ENCODE data around the gene CBX4. TPM values are rescaled to one million over a fixed set of nuclear protein-coding genes. Genes with fewer than 3 reads are reported as not detected.

Gene CBX4
- total and polyA plus RNA-seq, 2 of the 13 experiments (the other 11 are each of a cell fraction or from before 2014, with no cell fraction given), result 25.8 to 50.8 TPM

DNA sequence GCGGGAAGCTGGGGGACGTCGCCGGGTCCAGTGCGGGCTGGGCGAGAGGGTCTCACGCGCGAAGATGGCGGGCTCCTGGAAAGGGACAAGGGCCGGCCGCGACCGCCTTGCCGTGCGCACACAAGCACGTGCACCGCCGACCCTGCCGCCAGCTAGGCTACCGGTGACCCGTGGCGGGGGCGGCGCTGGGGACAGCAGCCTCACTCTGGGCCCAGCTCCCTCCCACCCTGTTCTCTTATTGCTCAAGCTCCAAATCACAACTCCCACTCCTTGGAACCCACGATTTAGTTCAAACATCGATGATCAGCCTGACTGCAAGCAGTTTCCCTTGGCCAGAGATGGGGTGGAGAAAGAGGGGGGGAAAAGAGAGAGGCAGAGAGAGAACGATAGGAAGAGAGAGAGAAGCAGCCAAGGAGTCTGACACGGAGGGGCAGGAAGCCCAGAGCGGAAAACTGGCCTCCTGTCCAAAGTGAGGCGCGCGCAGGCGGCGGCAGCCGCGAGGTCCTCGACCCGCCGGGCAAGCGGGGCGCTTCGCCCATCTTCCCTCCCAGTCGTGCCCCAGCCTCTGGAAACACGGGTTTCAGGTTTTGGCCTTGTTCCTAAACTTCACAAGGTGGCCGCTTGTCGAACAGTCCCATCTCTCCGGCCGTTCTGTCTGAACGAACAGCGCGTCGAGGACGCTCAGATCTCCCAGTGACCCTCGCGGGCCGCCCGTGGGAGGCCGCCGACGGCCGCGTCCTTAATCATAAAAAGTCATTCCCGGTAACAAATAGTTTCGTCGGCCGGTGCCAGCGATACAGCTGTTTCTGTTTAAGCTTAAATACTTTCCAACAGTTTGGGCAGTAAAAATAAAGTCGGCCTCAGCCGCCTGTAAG is 40.7 kb downstream of the CBX4 start (continued):
- TF ChIP-seq KDM6A (CRISPR knock-in tag; IDR thresholded peaks at IDR 0.05; ENCODE audit: low read depth) (no peak), MAFF (IDR thresholded peaks at IDR 0.05; ENCODE audit: low read depth, low read length) (no peak), SRF (IDR thresholded peaks at IDR 0.05; ENCODE audit: low read depth, low read length) (no peak), ZNF337 (CRISPR knock-in tag; IDR thresholded peaks at IDR 0.05; ENCODE audit: borderline replicate concordance, low read depth) (no peak), MIER3 (CRISPR knock-in tag; IDR thresholded peaks at IDR 0.05; ENCODE audit: borderline replicate concordance) (no peak), ZSCAN29 (CRISPR knock-in tag; conservative IDR thresholded peaks at IDR 0.05) (no peak), ZNF782 (CRISPR knock-in tag; IDR thresholded peaks at IDR 0.05; ENCODE audit: borderline replicate concordance) (peak; percentile 40; the same call in 1 of the 2 replicates), YEATS2 (CRISPR knock-in tag; IDR thresholded peaks at IDR 0.05; ENCODE audit: borderline replicate concordance) (no peak), RELA (CRISPR knock-in tag; IDR thresholded peaks at IDR 0.05) (no peak), BRCA1 (CRISPR knock-in tag; IDR thresholded peaks at IDR 0.05) (no peak), IRX3 (CRISPR knock-in tag; IDR thresholded peaks at IDR 0.05; ENCODE audit: borderline replicate concordance, low read depth) (no peak)
- TF ChIP-seq, protein P1, sequence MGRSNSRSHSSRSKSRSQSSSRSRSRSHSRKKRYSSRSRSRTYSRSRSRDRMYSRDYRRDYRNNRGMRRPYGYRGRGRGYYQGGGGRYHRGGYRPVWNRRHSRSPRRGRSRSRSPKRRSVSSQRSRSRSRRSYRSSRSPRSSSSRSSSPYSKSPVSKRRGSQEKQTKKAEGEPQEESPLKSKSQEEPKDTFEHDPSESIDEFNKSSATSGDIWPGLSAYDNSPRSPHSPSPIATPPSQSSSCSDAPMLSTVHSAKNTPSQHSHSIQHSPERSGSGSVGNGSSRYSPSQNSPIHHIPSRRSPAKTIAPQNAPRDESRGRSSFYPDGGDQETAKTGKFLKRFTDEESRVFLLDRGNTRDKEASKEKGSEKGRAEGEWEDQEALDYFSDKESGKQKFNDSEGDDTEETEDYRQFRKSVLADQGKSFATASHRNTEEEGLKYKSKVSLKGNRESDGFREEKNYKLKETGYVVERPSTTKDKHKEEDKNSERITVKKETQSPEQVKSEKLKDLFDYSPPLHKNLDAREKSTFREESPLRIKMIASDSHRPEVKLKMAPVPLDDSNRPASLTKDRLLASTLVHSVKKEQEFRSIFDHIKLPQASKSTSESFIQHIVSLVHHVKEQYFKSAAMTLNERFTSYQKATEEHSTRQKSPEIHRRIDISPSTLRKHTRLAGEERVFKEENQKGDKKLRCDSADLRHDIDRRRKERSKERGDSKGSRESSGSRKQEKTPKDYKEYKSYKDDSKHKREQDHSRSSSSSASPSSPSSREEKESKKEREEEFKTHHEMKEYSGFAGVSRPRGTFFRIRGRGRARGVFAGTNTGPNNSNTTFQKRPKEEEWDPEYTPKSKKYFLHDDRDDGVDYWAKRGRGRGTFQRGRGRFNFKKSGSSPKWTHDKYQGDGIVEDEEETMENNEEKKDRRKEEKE (IDR thresholded peaks at IDR 0.05), result no peak
- TF ChIP-seq, protein P2, sequence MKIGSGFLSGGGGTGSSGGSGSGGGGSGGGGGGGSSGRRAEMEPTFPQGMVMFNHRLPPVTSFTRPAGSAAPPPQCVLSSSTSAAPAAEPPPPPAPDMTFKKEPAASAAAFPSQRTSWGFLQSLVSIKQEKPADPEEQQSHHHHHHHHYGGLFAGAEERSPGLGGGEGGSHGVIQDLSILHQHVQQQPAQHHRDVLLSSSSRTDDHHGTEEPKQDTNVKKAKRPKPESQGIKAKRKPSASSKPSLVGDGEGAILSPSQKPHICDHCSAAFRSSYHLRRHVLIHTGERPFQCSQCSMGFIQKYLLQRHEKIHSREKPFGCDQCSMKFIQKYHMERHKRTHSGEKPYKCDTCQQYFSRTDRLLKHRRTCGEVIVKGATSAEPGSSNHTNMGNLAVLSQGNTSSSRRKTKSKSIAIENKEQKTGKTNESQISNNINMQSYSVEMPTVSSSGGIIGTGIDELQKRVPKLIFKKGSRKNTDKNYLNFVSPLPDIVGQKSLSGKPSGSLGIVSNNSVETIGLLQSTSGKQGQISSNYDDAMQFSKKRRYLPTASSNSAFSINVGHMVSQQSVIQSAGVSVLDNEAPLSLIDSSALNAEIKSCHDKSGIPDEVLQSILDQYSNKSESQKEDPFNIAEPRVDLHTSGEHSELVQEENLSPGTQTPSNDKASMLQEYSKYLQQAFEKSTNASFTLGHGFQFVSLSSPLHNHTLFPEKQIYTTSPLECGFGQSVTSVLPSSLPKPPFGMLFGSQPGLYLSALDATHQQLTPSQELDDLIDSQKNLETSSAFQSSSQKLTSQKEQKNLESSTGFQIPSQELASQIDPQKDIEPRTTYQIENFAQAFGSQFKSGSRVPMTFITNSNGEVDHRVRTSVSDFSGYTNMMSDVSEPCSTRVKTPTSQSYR (CRISPR knock-in tag; IDR thresholded peaks at IDR 0.05; ENCODE audit: borderline replicate concordance), result no peak
- TF ChIP-seq, protein P3, sequence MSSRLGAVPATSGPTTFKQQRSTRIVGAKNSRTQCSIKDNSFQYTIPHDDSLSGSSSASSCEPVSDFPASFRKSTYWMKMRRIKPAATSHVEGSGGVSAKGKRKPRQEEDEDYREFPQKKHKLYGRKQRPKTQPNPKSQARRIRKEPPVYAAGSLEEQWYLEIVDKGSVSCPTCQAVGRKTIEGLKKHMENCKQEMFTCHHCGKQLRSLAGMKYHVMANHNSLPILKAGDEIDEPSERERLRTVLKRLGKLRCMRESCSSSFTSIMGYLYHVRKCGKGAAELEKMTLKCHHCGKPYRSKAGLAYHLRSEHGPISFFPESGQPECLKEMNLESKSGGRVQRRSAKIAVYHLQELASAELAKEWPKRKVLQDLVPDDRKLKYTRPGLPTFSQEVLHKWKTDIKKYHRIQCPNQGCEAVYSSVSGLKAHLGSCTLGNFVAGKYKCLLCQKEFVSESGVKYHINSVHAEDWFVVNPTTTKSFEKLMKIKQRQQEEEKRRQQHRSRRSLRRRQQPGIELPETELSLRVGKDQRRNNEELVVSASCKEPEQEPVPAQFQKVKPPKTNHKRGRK (CRISPR knock-in tag; IDR thresholded peaks at IDR 0.05), result no peak
- TF ChIP-seq, protein P4, sequence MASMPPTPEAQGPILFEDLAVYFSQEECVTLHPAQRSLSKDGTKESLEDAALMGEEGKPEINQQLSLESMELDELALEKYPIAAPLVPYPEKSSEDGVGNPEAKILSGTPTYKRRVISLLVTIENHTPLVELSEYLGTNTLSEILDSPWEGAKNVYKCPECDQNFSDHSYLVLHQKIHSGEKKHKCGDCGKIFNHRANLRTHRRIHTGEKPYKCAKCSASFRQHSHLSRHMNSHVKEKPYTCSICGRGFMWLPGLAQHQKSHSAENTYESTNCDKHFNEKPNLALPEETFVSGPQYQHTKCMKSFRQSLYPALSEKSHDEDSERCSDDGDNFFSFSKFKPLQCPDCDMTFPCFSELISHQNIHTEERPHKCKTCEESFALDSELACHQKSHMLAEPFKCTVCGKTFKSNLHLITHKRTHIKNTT (CRISPR knock-in tag; IDR thresholded peaks at IDR 0.05), result no peak
- TF ChIP-seq, protein P5, sequence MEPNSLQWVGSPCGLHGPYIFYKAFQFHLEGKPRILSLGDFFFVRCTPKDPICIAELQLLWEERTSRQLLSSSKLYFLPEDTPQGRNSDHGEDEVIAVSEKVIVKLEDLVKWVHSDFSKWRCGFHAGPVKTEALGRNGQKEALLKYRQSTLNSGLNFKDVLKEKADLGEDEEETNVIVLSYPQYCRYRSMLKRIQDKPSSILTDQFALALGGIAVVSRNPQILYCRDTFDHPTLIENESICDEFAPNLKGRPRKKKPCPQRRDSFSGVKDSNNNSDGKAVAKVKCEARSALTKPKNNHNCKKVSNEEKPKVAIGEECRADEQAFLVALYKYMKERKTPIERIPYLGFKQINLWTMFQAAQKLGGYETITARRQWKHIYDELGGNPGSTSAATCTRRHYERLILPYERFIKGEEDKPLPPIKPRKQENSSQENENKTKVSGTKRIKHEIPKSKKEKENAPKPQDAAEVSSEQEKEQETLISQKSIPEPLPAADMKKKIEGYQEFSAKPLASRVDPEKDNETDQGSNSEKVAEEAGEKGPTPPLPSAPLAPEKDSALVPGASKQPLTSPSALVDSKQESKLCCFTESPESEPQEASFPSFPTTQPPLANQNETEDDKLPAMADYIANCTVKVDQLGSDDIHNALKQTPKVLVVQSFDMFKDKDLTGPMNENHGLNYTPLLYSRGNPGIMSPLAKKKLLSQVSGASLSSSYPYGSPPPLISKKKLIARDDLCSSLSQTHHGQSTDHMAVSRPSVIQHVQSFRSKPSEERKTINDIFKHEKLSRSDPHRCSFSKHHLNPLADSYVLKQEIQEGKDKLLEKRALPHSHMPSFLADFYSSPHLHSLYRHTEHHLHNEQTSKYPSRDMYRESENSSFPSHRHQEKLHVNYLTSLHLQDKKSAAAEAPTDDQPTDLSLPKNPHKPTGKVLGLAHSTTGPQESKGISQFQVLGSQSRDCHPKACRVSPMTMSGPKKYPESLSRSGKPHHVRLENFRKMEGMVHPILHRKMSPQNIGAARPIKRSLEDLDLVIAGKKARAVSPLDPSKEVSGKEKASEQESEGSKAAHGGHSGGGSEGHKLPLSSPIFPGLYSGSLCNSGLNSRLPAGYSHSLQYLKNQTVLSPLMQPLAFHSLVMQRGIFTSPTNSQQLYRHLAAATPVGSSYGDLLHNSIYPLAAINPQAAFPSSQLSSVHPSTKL (CRISPR knock-in tag; IDR thresholded peaks at IDR 0.05), result no peak
